ENCODE measurements around the gene ARHGAP42. TPM values are rescaled to one million over a fixed set of nuclear protein-coding genes. Genes with fewer than 3 reads are reported as not detected.

ARHGAP42 gene
- total RNA-seq, 1 donor from 2014 or later, result 19.1 TPM

DNA sequence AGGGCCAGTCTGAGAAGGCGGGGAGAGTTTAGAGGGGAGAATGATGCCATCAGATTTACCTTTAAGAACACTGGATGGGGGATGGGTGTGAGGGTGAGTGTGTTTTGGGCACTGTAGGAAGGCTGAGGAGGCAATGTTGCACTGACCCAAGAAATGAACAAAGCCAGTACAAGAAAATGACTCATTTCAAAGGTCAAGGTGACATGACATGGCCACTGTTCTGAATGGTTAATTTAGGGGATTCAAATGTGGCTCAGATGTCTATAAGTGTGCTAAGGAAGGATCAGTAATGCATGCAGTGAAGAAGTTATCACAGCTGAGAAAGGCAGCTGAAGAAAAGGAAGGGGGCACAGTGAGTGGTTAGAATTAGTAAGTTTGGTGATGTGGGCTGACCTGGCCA, 312.7 kb downstream of the ARHGAP42 start:
- no peak overlapping the region for H3K27ac Mint-ChIP-seq (ENCODE audit: unreplicated experiment)
- no peak for DNase-seq (ENCODE audit: low spot score)
- no peaks in the 10 kb centered on the region for H3K36me3 Mint-ChIP-seq (ENCODE audit: low read depth, unreplicated experiment)
- H3K27me3 Mint-ChIP-seq (ENCODE audit: unreplicated experiment), result peaks cover 2% of the 10 kb centered on the region
- peaks cover 12% of the 10 kb centered on the region for H3K4me1 Mint-ChIP-seq (ENCODE audit: unreplicated experiment)
- TF ChIP-seq CTCF (IDR thresholded peaks at IDR 0.05; ENCODE audit: unreplicated experiment), result no peak
- H3K9me3 Mint-ChIP-seq (ENCODE audit: unreplicated experiment), result no peaks in the 10 kb centered on the region
- no peak overlapping the region for H3K4me3 Mint-ChIP-seq (ENCODE audit: unreplicated experiment)

DNA sequence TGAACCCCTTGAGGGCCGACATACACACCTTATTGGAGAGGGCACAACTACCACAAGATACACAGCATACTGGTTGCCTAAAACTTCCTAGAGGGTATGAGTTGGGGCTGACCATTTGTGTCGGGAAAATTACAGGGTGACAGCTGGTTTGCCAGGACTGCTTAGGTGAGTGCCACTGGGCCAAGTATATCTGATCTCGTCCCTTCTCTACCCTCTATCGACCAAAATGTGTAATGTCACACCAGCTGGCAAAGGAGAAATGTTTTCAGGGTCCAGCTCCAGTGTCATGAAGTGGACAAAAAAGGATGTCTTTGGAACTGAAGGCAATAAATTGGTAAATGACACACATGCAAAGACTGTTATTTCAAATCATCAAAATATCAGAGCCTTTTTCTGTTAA, 316.4 kb downstream of the ARHGAP42 start:
- Mint-ChIP-seq H3K36me3 (ENCODE audit: low read depth, unreplicated experiment) (no peaks in the 10 kb centered on the region), H3K27ac (ENCODE audit: unreplicated experiment) (no peak overlapping the region), H3K4me1 (ENCODE audit: unreplicated experiment) (peaks cover 5% of the 10 kb centered on the region), H3K4me3 (ENCODE audit: unreplicated experiment) (no peak overlapping the region), H3K9me3 (ENCODE audit: unreplicated experiment) (no peaks in the 10 kb centered on the region), H3K27me3 (ENCODE audit: unreplicated experiment) (peaks cover 2% of the 10 kb centered on the region)
- no peak for TF ChIP-seq CTCF (IDR thresholded peaks at IDR 0.05; ENCODE audit: unreplicated experiment)
- no peak for DNase-seq (ENCODE audit: low spot score)

- Mint-ChIP-seq H3K4me3 (ENCODE audit: unreplicated experiment) (no peak overlapping the region), H3K9me3 (ENCODE audit: unreplicated experiment) (no peaks in the 10 kb centered on the region), H3K27me3 (ENCODE audit: unreplicated experiment) (peaks cover 3% of the 10 kb centered on the region), H3K4me1 (ENCODE audit: unreplicated experiment) (peaks cover 5% of the 10 kb centered on the region), H3K27ac (ENCODE audit: unreplicated experiment) (no peak overlapping the region), H3K36me3 (ENCODE audit: low read depth, unreplicated experiment) (no peaks in the 10 kb centered on the region)
- no peak for DNase-seq (ENCODE audit: low spot score)
- TF ChIP-seq CTCF (IDR thresholded peaks at IDR 0.05; ENCODE audit: unreplicated experiment), result no peak
Measured at GRCh38 chr11:101008961-101009689, 322.0 kb downstream of the ARHGAP42 start.

DNA sequence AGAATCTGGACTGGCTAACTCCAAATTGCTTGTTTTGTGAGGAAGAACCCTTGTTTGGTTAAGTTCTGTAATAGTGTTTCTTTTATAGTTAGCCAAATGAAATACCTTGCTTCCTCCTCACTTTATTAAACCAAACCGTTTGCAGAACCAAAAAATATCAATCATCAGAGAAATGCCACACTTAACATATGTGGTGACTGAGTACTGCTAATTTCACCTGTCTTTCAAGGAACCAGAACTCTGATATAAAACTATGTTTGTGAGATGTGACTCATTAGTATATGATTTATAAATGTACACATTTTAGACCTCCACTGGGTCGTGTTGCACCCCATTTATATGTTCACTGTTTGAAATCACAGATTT, 322.6 kb downstream of the ARHGAP42 start:
- no peak for TF ChIP-seq CTCF (IDR thresholded peaks at IDR 0.05; ENCODE audit: unreplicated experiment)
- Mint-ChIP-seq H3K27ac (ENCODE audit: unreplicated experiment) (no peak overlapping the region), H3K4me3 (ENCODE audit: unreplicated experiment) (no peak overlapping the region), H3K4me1 (ENCODE audit: unreplicated experiment) (peaks cover 5% of the 10 kb centered on the region), H3K36me3 (ENCODE audit: low read depth, unreplicated experiment) (no peaks in the 10 kb centered on the region), H3K9me3 (ENCODE audit: unreplicated experiment) (no peaks in the 10 kb centered on the region), H3K27me3 (ENCODE audit: unreplicated experiment) (peaks cover 3% of the 10 kb centered on the region)
- no peak for DNase-seq (ENCODE audit: low spot score)

DNA sequence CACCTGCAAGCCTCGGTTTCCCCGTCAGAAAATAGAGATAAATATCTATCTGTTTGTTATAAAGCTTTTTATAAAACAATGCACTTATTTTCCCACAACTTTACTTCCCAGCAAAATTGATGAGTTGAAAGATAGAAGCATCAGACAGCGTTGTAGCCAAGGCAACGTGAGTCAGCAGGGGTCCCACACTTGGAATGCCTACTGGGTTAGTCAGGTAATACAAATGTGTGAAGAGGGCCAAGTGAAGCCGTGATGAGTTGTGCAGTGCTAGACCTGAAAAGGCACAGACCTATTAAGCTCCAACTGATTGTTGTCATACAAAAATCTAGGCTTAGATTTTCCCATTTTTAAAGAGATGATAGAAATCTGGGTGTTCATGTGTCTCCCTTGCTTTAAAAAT, 323.8 kb downstream of the ARHGAP42 start:
- H3K4me1 Mint-ChIP-seq (ENCODE audit: unreplicated experiment), result peaks cover 5% of the 10 kb centered on the region
- no peaks in the 10 kb centered on the region for H3K36me3 Mint-ChIP-seq (ENCODE audit: low read depth, unreplicated experiment)
- DNase-seq (ENCODE audit: low spot score), result no peak
- H3K27me3 Mint-ChIP-seq (ENCODE audit: unreplicated experiment), result peaks cover 3% of the 10 kb centered on the region
- H3K4me3 Mint-ChIP-seq (ENCODE audit: unreplicated experiment), result no peak overlapping the region
- TF ChIP-seq CTCF (IDR thresholded peaks at IDR 0.05; ENCODE audit: unreplicated experiment), result no peak
- no peaks in the 10 kb centered on the region for H3K9me3 Mint-ChIP-seq (ENCODE audit: unreplicated experiment)
- no peak overlapping the region for H3K27ac Mint-ChIP-seq (ENCODE audit: unreplicated experiment)

Measured in endothelial cell (in vitro differentiated cells).